DOHH2 (cell line): ENCODE results near the gene FAM107B.
"Not testable (repeated sequence)": the region's sequence is repeated elsewhere in the genome, so short reads cannot be mapped to it uniquely, and the experiment has no call there.

Source experiments
- H3F3A ChIP-seq: fragments of 200-600 bp; sonication (generic), shearing (Covaris generic); 2 replicates; pipeline ENCODE4 v1.6.0; 2016; ENCODE audit warnings: antibody characterized with exemption, mild to moderate bottlenecking; ENCODE audit not compliant: control insufficient read depth, insufficient read depth
- H3K27ac ChIP-seq: fragments of 200-600 bp; sonication (generic); 2 replicates; pipeline ENCODE4 v1.5.1; 2014; ENCODE audit warnings: low read depth, mild to moderate bottlenecking, low read length, moderate library complexity
- H3K27me3 ChIP-seq: fragments of 200-600 bp; sonication (generic); 2 replicates; pipeline ENCODE4 v1.6.1; 2014; ENCODE audit warnings: mild to moderate bottlenecking, low read length, mixed read lengths; ENCODE audit not compliant: control insufficient read depth
- H3K36me3 ChIP-seq: fragments of 200-600 bp; sonication (generic); 2 replicates; pipeline ENCODE4 v1.6.1; 2014; ENCODE audit warnings: mild to moderate bottlenecking, low read length, moderate library complexity, mixed read lengths; ENCODE audit not compliant: control insufficient read depth
- H3K4me1 ChIP-seq: fragments of 200-600 bp; sonication (generic); 2 replicates; pipeline ENCODE4 v1.6.1; 2014; ENCODE audit warnings: mild to moderate bottlenecking, low read length, mixed read lengths; ENCODE audit not compliant: control insufficient read depth
- H3K4me2 ChIP-seq: fragments of 200-600 bp; sonication (generic); 2 replicates; pipeline ENCODE4 v1.6.0; 2014; ENCODE audit warnings: mild to moderate bottlenecking, low read length, moderate library complexity
- H3K4me3 ChIP-seq: fragments of 200-600 bp; sonication (generic); 2 replicates; pipeline ENCODE4 v1.5.1; 2014; ENCODE audit warnings: mild to moderate bottlenecking, low read length, mixed read lengths
- H3K79me2 ChIP-seq: fragments of 200-600 bp; sonication (generic); 2 replicates; pipeline ENCODE4 v1.6.1; 2014; ENCODE audit warnings: mild to moderate bottlenecking, low read length, mixed read lengths; ENCODE audit not compliant: control insufficient read depth
- H3K9me2 ChIP-seq: fragments of 200-600 bp; sonication (generic); replicated peaks from 2 replicates; pipeline ENCODE4 v1.6.1; 2014; ENCODE audit warnings: mild to moderate bottlenecking, low read length, mixed read lengths; ENCODE audit not compliant: control insufficient read depth
- H3K9me3 ChIP-seq: fragments of 200-600 bp; sonication (generic); 2 replicates; pipeline ENCODE4 v1.6.1; 2014; ENCODE audit warnings: antibody characterized with exemption, low read length, mixed read lengths; ENCODE audit not compliant: control insufficient read depth, insufficient read depth
- H4K20me1 ChIP-seq: fragments of 200-600 bp; sonication (generic); 2 replicates; pipeline ENCODE4 v1.6.0; 2014; ENCODE audit warnings: low read depth, mild to moderate bottlenecking, antibody characterized with exemption, low read length, moderate library complexity; ENCODE audit not compliant: control insufficient read depth, insufficient read depth
- EZH2phosphoT487 ChIP-seq: fragments of 200-600 bp; sonication (generic); IDR thresholded peaks from 2 replicates; pipeline ENCODE4 v1.6.1; 2017; ENCODE audit warnings: borderline replicate concordance, mild to moderate bottlenecking, antibody characterized with exemption, low read length, moderate library complexity, mixed read lengths
- TF ChIP-seq, protein P1 (sequence below): fragments of 200-600 bp; sonication (generic); IDR thresholded peaks from one replicate; pipeline ENCODE4 v1.5.1; 2014; ENCODE audit warnings: antibody characterized with exemption, mild to moderate bottlenecking, low read depth, low read length; ENCODE audit not compliant: poor library complexity, severe bottlenecking

FAM107B gene

GRCh38 chr10:14593806-14594205 is 180.9 kb downstream of the FAM107B start:
- Histone ChIP-seq H3K27ac (no peak overlapping the region), H3K36me3 (peaks cover 99% of the 10 kb centered on the region), H3F3A (peaks cover 53% of the 10 kb centered on the region), H3K79me2 (peaks cover 100% of the 10 kb centered on the region), H3K4me3 (no peak overlapping the region), H3K27me3 (no peaks in the 10 kb centered on the region), H3K4me1 (peaks cover 98% of the 10 kb centered on the region), H3K9me2 (no peaks in the 10 kb centered on the region), H3K4me2 (peak overlapping the region; percentile 10; the same call in 1 of the 2 replicates), H4K20me1 (peaks cover 72% of the 10 kb centered on the region), H3K9me3 (no peaks in the 10 kb centered on the region)
- TF ChIP-seq EZH2phosphoT487: no peak
- TF ChIP-seq, protein P1, sequence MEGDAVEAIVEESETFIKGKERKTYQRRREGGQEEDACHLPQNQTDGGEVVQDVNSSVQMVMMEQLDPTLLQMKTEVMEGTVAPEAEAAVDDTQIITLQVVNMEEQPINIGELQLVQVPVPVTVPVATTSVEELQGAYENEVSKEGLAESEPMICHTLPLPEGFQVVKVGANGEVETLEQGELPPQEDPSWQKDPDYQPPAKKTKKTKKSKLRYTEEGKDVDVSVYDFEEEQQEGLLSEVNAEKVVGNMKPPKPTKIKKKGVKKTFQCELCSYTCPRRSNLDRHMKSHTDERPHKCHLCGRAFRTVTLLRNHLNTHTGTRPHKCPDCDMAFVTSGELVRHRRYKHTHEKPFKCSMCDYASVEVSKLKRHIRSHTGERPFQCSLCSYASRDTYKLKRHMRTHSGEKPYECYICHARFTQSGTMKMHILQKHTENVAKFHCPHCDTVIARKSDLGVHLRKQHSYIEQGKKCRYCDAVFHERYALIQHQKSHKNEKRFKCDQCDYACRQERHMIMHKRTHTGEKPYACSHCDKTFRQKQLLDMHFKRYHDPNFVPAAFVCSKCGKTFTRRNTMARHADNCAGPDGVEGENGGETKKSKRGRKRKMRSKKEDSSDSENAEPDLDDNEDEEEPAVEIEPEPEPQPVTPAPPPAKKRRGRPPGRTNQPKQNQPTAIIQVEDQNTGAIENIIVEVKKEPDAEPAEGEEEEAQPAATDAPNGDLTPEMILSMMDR: no peak

DNA sequence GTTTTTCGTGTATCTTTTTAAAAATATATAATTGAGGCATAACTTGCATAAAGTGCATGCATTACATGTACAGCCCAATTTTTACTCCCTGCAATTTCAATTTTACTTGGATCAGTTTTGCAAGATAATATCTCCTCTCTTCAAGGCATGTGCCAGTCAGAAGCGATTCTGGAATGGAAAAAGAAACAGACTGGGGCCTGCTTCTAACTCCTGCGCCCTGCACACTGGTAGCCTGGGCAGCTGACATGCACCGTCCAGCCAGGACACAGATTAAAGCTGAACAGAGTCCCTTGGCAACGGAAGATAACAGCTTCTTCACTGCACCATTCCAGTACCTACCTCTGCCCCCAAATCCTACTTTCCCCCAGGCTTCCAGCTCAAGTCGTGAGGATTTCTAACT is 182.1 kb downstream of the FAM107B start:
- peaks cover 99% of the 10 kb centered on the region for H3K36me3 ChIP-seq
- peak overlapping the region; percentile 39; the same call in 1 of the 2 replicates for H3K4me2 ChIP-seq
- H3K27me3 ChIP-seq: no peaks in the 10 kb centered on the region
- H3K27ac ChIP-seq: no peak overlapping the region
- H4K20me1 ChIP-seq: peaks cover 74% of the 10 kb centered on the region
- H3K4me3 ChIP-seq: no peak overlapping the region
- H3K4me1 ChIP-seq: peaks cover 98% of the 10 kb centered on the region
- TF ChIP-seq, protein P1: no peak
- no peak for TF ChIP-seq EZH2phosphoT487
- H3K9me2 ChIP-seq: no peaks in the 10 kb centered on the region
- H3K9me3 ChIP-seq: no peaks in the 10 kb centered on the region
- peaks cover 51% of the 10 kb centered on the region for H3F3A ChIP-seq
- peaks cover 100% of the 10 kb centered on the region for H3K79me2 ChIP-seq

- TF ChIP-seq EZH2phosphoT487: no peak
- TF ChIP-seq, protein P1: no peak
- H4K20me1 ChIP-seq: peaks cover 75% of the 10 kb centered on the region
- H3K9me3 ChIP-seq: no peaks in the 10 kb centered on the region
- H3K27ac ChIP-seq: no peak overlapping the region
- no peaks in the 10 kb centered on the region for H3K27me3 ChIP-seq
- H3K9me2 ChIP-seq: no peaks in the 10 kb centered on the region
- peak overlapping the region; percentile 14; the same call in 1 of the 2 replicates for H3K4me3 ChIP-seq
- H3F3A ChIP-seq: peaks cover 52% of the 10 kb centered on the region
- peaks cover 100% of the 10 kb centered on the region for H3K79me2 ChIP-seq
- peaks cover 98% of the 10 kb centered on the region for H3K4me1 ChIP-seq
- H3K4me2 ChIP-seq: peak overlapping the region; percentile 39
- H3K36me3 ChIP-seq: peaks cover 99% of the 10 kb centered on the region
These were observed 182.7 kb downstream of the FAM107B start for GRCh38 chr10:14592026-14592425.

GRCh38 chr10:14588938-14589294 is 185.8 kb downstream of the FAM107B start:
- H3K9me3 ChIP-seq: not testable (repeated sequence)
- H3K4me2 ChIP-seq: peak overlapping the region; percentile 51

More at GRCh38 chr10:14588938-14589294, 185.8 kb downstream of the FAM107B start:
- Histone ChIP-seq H3K4me3 (peak overlapping the region; percentile 28), H4K20me1 (peaks cover 75% of the 10 kb centered on the region), H3F3A (peaks cover 32% of the 10 kb centered on the region), H3K27ac (peak overlapping the region; percentile 46), H3K4me1 (peaks cover 98% of the 10 kb centered on the region), H3K36me3 (peaks cover 99% of the 10 kb centered on the region), H3K79me2 (peaks cover 100% of the 10 kb centered on the region)
- not testable (repeated sequence) for H3K27me3 ChIP-seq, H3K9me2 ChIP-seq
